Hepatocyte (in vitro differentiated cells): Measurements from ENCODE around the gene EHD1. TPM values are rescaled to one million over a fixed set of nuclear protein-coding genes. Genes with fewer than 3 reads are reported as not detected.

Experiments
- DNase-seq: peaks from one replicate; pipeline ENCODE4 v3.0.0-alpha.2; 2016; ENCODE audit warnings: low spot score
- H2AFZ ChIP-seq: fragments of 200-600 bp; sonication (generic); 2 replicates; pipeline ENCODE4 v1.6.0; 2016; ENCODE audit warnings: antibody characterized with exemption, mild to moderate bottlenecking
- H3K27ac ChIP-seq: fragments of 200-600 bp; sonication (generic); 2 replicates; pipeline ENCODE4 v1.5.1; 2016; ENCODE audit warnings: mild to moderate bottlenecking
- H3K27me3 ChIP-seq: fragments of 200-600 bp; sonication (generic); 2 replicates; pipeline ENCODE4 v1.6.1; 2016
- H3K36me3 ChIP-seq: fragments of 200-600 bp; sonication (generic); replicated peaks from 2 replicates; pipeline ENCODE4 v1.5.1; 2016; ENCODE audit warnings: low read depth; ENCODE audit not compliant: insufficient read depth
- H3K4me1 ChIP-seq: fragments of 200-600 bp; sonication (generic); 2 replicates; pipeline ENCODE4 v1.5.1; 2016; ENCODE audit warnings: mild to moderate bottlenecking, moderate library complexity; ENCODE audit not compliant: insufficient read depth
- H3K4me2 ChIP-seq: fragments of 200-600 bp; sonication (generic); 2 replicates; pipeline ENCODE4 v1.6.0; 2016
- H3K4me3 ChIP-seq: fragments of 200-600 bp; sonication (generic); 2 replicates; pipeline ENCODE4 v1.5.1; 2016; ENCODE audit warnings: mild to moderate bottlenecking
- H3K79me2 ChIP-seq: fragments of 200-600 bp; sonication (generic); 2 replicates; pipeline ENCODE4 v1.6.0; 2017; ENCODE audit warnings: mild to moderate bottlenecking
- H3K9me2 ChIP-seq: fragments of 200-600 bp; sonication (generic); replicated peaks from 2 replicates; pipeline ENCODE4 v1.6.0; 2017; ENCODE audit warnings: mild to moderate bottlenecking; ENCODE audit not compliant: insufficient read depth
- H3K9me3 ChIP-seq: fragments of 200-600 bp; sonication (generic); 2 replicates; pipeline ENCODE4 v1.5.1; 2016; ENCODE audit warnings: low read depth, mild to moderate bottlenecking
- H4K20me1 ChIP-seq: fragments of 200-600 bp; sonication (generic); 2 replicates; pipeline ENCODE4 v1.6.0; 2016; ENCODE audit warnings: mild to moderate bottlenecking; ENCODE audit not compliant: insufficient read depth, poor library complexity, severe bottlenecking
- CTCF ChIP-seq: fragments of 200-600 bp; sonication (generic); IDR thresholded peaks from 2 replicates; pipeline ENCODE4 v1.5.1; 2016; ENCODE audit warnings: antibody characterized with exemption, mild to moderate bottlenecking; ENCODE audit not compliant: poor library complexity
- EZH2 ChIP-seq: fragments of 200-600 bp; sonication (generic); IDR thresholded peaks from 2 replicates; pipeline ENCODE4 v1.6.1; 2016; ENCODE audit warnings: antibody characterized with exemption, mild to moderate bottlenecking, borderline replicate concordance
- EZH2phosphoT487 ChIP-seq: fragments of 200-600 bp; sonication (generic); IDR thresholded peaks from one replicate; pipeline ENCODE4 v1.6.1; 2018; ENCODE audit warnings: antibody characterized with exemption, mild to moderate bottlenecking, low read depth, moderate library complexity; ENCODE audit not compliant: unreplicated experiment, severe bottlenecking
- WGBS: methylation state at CpG from one replicate; pipeline ENCODE4 v1.1.6; 2016; ENCODE audit warnings: low lambda C conversion rate; ENCODE audit errors: missing lambda C conversion rate; 5-methylcytosine and 5-hydroxymethylcytosine counted together
- polyA plus RNA-seq: library from polyadenylated mRNA; unstranded; fragments of >200 nt; fragmentation: Nextera tagmentation; extraction: Ambion mirVana; gene quantifications from 2 replicates; pipeline ENCODE4 v1.2.1, GENCODE V29; 2016
- total RNA-seq: library from RNA; depleted of rRNA; stranded (reverse); fragments of >200 nt; gene quantifications from 2 replicates; pipeline ENCODE4 v1.2.3, GENCODE V29; 2014

The EHD1 gene
- total and polyA plus RNA-seq, 2 experiments from 2014 or later, result 52.4 to 69.5 TPM

- H3K9me2 ChIP-seq, result no peaks in the 10 kb centered on the region
- no peaks in the 10 kb centered on the region for H3K79me2 ChIP-seq
- no peak overlapping the region for H3K4me3 ChIP-seq
- H3K27ac ChIP-seq, result no peak overlapping the region
- no peaks in the 10 kb centered on the region for H4K20me1 ChIP-seq
- 97% methylated on average over 12 of the region's 12 CpGs for WGBS
- H3K9me3 ChIP-seq, result no peaks in the 10 kb centered on the region
- DNase-seq, result no peak
- no peaks in the 10 kb centered on the region for H3K36me3 ChIP-seq
- no peak overlapping the region for H3K4me2 ChIP-seq
- no peak overlapping the region for H2AFZ ChIP-seq
- no peaks in the 10 kb centered on the region for H3K4me1 ChIP-seq
- no peaks in the 10 kb centered on the region for H3K27me3 ChIP-seq
- TF ChIP-seq EZH2 (no peak), EZH2phosphoT487 (no peak), CTCF (no peak)
Observed at GRCh38 chr11:64833198-64833502, 45.3 kb downstream of the EHD1 start.

GRCh38 chr11:64832467-64833197 lies 45.8 kb downstream of the EHD1 start:
- Histone ChIP-seq H3K9me2 (no peaks in the 10 kb centered on the region), H2AFZ (no peak overlapping the region), H3K9me3 (no peaks in the 10 kb centered on the region), H3K27ac (no peak overlapping the region), H3K79me2 (no peaks in the 10 kb centered on the region), H3K27me3 (no peaks in the 10 kb centered on the region), H3K4me2 (no peak overlapping the region), H3K36me3 (no peaks in the 10 kb centered on the region), H4K20me1 (no peaks in the 10 kb centered on the region), H3K4me3 (no peak overlapping the region), H3K4me1 (no peaks in the 10 kb centered on the region)
- DNase-seq, result no peak
- WGBS, result 94% methylated on average over 17 of the region's 21 CpGs
- TF ChIP-seq EZH2, result no peak
- TF ChIP-seq EZH2phosphoT487, result no peak
- no peak for TF ChIP-seq CTCF

- no peak for TF ChIP-seq EZH2phosphoT487
- TF ChIP-seq CTCF, result no peak
- TF ChIP-seq EZH2, result no peak
- H3K4me2 ChIP-seq, result no peak overlapping the region
- H3K9me3 ChIP-seq, result no peaks in the 10 kb centered on the region
- H3K27me3 ChIP-seq, result no peaks in the 10 kb centered on the region
- H2AFZ ChIP-seq, result no peak overlapping the region
- no peak overlapping the region for H3K4me3 ChIP-seq
- WGBS, result 94% methylated on average over 22 of the region's 24 CpGs
- no peak for DNase-seq
- no peaks in the 10 kb centered on the region for H3K36me3 ChIP-seq
- H4K20me1 ChIP-seq, result no peaks in the 10 kb centered on the region
- no peak overlapping the region for H3K27ac ChIP-seq
- no peaks in the 10 kb centered on the region for H3K4me1 ChIP-seq
- H3K79me2 ChIP-seq, result no peaks in the 10 kb centered on the region
- H3K9me2 ChIP-seq, result no peaks in the 10 kb centered on the region
Observed at GRCh38 chr11:64831411-64831891, 47.0 kb downstream of the EHD1 start.
